ENCODE results near the gene TPSAB1. TPM values are rescaled to one million over a fixed set of nuclear protein-coding genes. Genes with fewer than 3 reads are reported as not detected.
"Not testable (repeated sequence)": the region's sequence is repeated elsewhere in the genome, so short reads cannot be mapped to it uniquely, and the experiment has no call there.

Gene TPSAB1
- total RNA-seq, 2 experiments from 2014 or later, result not detected

- peaks cover 4% of the 10 kb centered on the region for H3K9me3 Mint-ChIP-seq (ENCODE audit: insufficient read depth)
- CTCF ChIA-PET, result no interaction called here
- H3K4me3 Mint-ChIP-seq, result no peak overlapping the region
- no peaks in the 10 kb centered on the region for H3K36me3 Mint-ChIP-seq (ENCODE audit: low read depth)
- no peak overlapping the region for H3K27ac Mint-ChIP-seq
- H3K27me3 Mint-ChIP-seq (ENCODE audit: low read depth), result peaks cover 12% of the 10 kb centered on the region
- DNase-seq, result no peak
- POLR2A ChIA-PET, result no interaction called here
- ATAC-seq, result no peak
- H3K4me1 Mint-ChIP-seq (ENCODE audit: low read depth), result peaks cover 5% of the 10 kb centered on the region
Observed at GRCh38 chr16:1261131-1261892, 20.8 kb downstream of the TPSAB1 start.

- H3K4me1 Mint-ChIP-seq (ENCODE audit: low read depth), result peaks cover 5% of the 10 kb centered on the region
- CTCF ChIA-PET, result no interaction called here
- H3K4me3 Mint-ChIP-seq, result no peak overlapping the region
- POLR2A ChIA-PET, result no interaction called here
- H3K36me3 Mint-ChIP-seq (ENCODE audit: low read depth), result no peaks in the 10 kb centered on the region
- peaks cover 12% of the 10 kb centered on the region for H3K27me3 Mint-ChIP-seq (ENCODE audit: low read depth)
- H3K27ac Mint-ChIP-seq, result no peak overlapping the region
- DNase-seq (no peak), ATAC-seq (no peak)
- peaks cover 4% of the 10 kb centered on the region for H3K9me3 Mint-ChIP-seq (ENCODE audit: insufficient read depth)
Observed at GRCh38 chr16:1262210-1262845, 21.8 kb downstream of the TPSAB1 start.

- Mint-ChIP-seq H3K27ac (no peak overlapping the region), H3K4me3 (no peak overlapping the region), H3K4me1 (ENCODE audit: low read depth) (peaks cover 5% of the 10 kb centered on the region), H3K27me3 (ENCODE audit: low read depth) (peaks cover 12% of the 10 kb centered on the region), H3K9me3 (ENCODE audit: insufficient read depth) (peaks cover 4% of the 10 kb centered on the region), H3K36me3 (ENCODE audit: low read depth) (no peaks in the 10 kb centered on the region)
- POLR2A ChIA-PET, result no interaction called here
- no peak for ATAC-seq
- no peak for DNase-seq
- CTCF ChIA-PET, result no interaction called here
Observed at GRCh38 chr16:1262846-1263221, 22.3 kb downstream of the TPSAB1 start.

GRCh38 chr16:1263591-1264344 is 23.3 kb downstream of the TPSAB1 start:
- Mint-ChIP-seq H3K27ac (no peak overlapping the region), H3K36me3 (ENCODE audit: low read depth) (no peaks in the 10 kb centered on the region), H3K4me3 (no peak overlapping the region), H3K4me1 (ENCODE audit: low read depth) (peaks cover 5% of the 10 kb centered on the region), H3K9me3 (ENCODE audit: insufficient read depth) (peaks cover 4% of the 10 kb centered on the region), H3K27me3 (ENCODE audit: low read depth) (peaks cover 12% of the 10 kb centered on the region)
- no peak for DNase-seq
- POLR2A ChIA-PET, result no interaction called here
- no peak for ATAC-seq
- CTCF ChIA-PET, result no interaction called here

- Mint-ChIP-seq H3K4me3 (no peak overlapping the region), H3K27me3 (ENCODE audit: low read depth) (peaks cover 7% of the 10 kb centered on the region), H3K36me3 (ENCODE audit: low read depth) (no peaks in the 10 kb centered on the region), H3K4me1 (ENCODE audit: low read depth) (no peaks in the 10 kb centered on the region), H3K9me3 (ENCODE audit: insufficient read depth) (peaks cover 4% of the 10 kb centered on the region), H3K27ac (no peak overlapping the region)
- no peak for ATAC-seq
- DNase-seq, result no peak
- ChIA-PET CTCF (no interaction called here), POLR2A (no interaction called here)
Observed at GRCh38 chr16:1264345-1265089, 24.0 kb downstream of the TPSAB1 start.

- no peaks in the 10 kb centered on the region for H3K4me1 Mint-ChIP-seq (ENCODE audit: low read depth)
- no peaks in the 10 kb centered on the region for H3K36me3 Mint-ChIP-seq (ENCODE audit: low read depth)
- ChIA-PET CTCF (no interaction called here), POLR2A (no interaction called here)
- H3K4me3 Mint-ChIP-seq, result no peak overlapping the region
- H3K9me3 Mint-ChIP-seq (ENCODE audit: insufficient read depth), result peaks cover 4% of the 10 kb centered on the region
- ATAC-seq (no peak), DNase-seq (no peak)
- peaks cover 9% of the 10 kb centered on the region for H3K27me3 Mint-ChIP-seq (ENCODE audit: low read depth)
- no peak overlapping the region for H3K27ac Mint-ChIP-seq
Observed at GRCh38 chr16:1265090-1265630, 24.7 kb downstream of the TPSAB1 start.

GRCh38 chr16:1265826-1266225 is 25.3 kb downstream of the TPSAB1 start:
- Mint-ChIP-seq H3K27me3 (ENCODE audit: low read depth) (peaks cover 5% of the 10 kb centered on the region), H3K36me3 (ENCODE audit: low read depth) (no peaks in the 10 kb centered on the region), H3K4me1 (ENCODE audit: low read depth) (no peaks in the 10 kb centered on the region), H3K27ac (no peak overlapping the region), H3K9me3 (ENCODE audit: insufficient read depth) (peaks cover 4% of the 10 kb centered on the region), H3K4me3 (no peak overlapping the region)
- ATAC-seq (no peak), DNase-seq (no peak)
- ChIA-PET CTCF (no interaction called here), POLR2A (no interaction called here)

GRCh38 chr16:1269418-1269817 is 28.9 kb downstream of the TPSAB1 start:
- CTCF ChIA-PET; H3K27me3 Mint-ChIP-seq (ENCODE audit: low read depth); H3K27ac Mint-ChIP-seq; ATAC-seq; POLR2A ChIA-PET; H3K4me1 Mint-ChIP-seq (ENCODE audit: low read depth); H3K36me3 Mint-ChIP-seq (ENCODE audit: low read depth); DNase-seq; H3K4me3 Mint-ChIP-seq; H3K9me3 Mint-ChIP-seq (ENCODE audit: insufficient read depth): not testable (repeated sequence)

GRCh38 chr16:1271380-1271723 is 30.8 kb downstream of the TPSAB1 start:
- Mint-ChIP-seq H3K27ac (no peak overlapping the region), H3K9me3 (ENCODE audit: insufficient read depth) (no peaks in the 10 kb centered on the region), H3K27me3 (ENCODE audit: low read depth) (peaks cover 2% of the 10 kb centered on the region), H3K4me1 (ENCODE audit: low read depth) (no peaks in the 10 kb centered on the region), H3K4me3 (no peak overlapping the region), H3K36me3 (ENCODE audit: low read depth) (no peaks in the 10 kb centered on the region)
- DNase-seq (no peak), ATAC-seq (no peak)
- ChIA-PET POLR2A (no interaction called here), CTCF (no interaction called here)

- POLR2A ChIA-PET; H3K4me3 Mint-ChIP-seq; H3K27ac Mint-ChIP-seq; H3K36me3 Mint-ChIP-seq (ENCODE audit: low read depth); DNase-seq; ATAC-seq; H3K9me3 Mint-ChIP-seq (ENCODE audit: insufficient read depth); H3K4me1 Mint-ChIP-seq (ENCODE audit: low read depth); H3K27me3 Mint-ChIP-seq (ENCODE audit: low read depth); CTCF ChIA-PET: not testable (repeated sequence)
Observed at GRCh38 chr16:1271724-1272413, 31.4 kb downstream of the TPSAB1 start.

- Mint-ChIP-seq H3K4me3 (no peak overlapping the region), H3K4me1 (ENCODE audit: low read depth) (no peaks in the 10 kb centered on the region), H3K27ac (no peak overlapping the region), H3K27me3 (ENCODE audit: low read depth) (peaks cover 2% of the 10 kb centered on the region), H3K36me3 (ENCODE audit: low read depth) (no peaks in the 10 kb centered on the region), H3K9me3 (ENCODE audit: insufficient read depth) (no peaks in the 10 kb centered on the region)
- ATAC-seq (no peak), DNase-seq (no peak)
- ChIA-PET CTCF (no interaction called here), POLR2A (no interaction called here)
Observed at GRCh38 chr16:1272453-1273198, 32.1 kb downstream of the TPSAB1 start.
